ENCODE results near the gene NECTIN1.

The NECTIN1 gene

GRCh38 chr11:119741369-119742262 is 12.6 kb upstream of the NECTIN1 start:
- TF ChIP-seq CTCF (IDR thresholded peaks at IDR 0.05; ENCODE audit: low read depth, low read length) (peak; percentile 91), MAX (IDR thresholded peaks at IDR 0.05; ENCODE audit: low read depth, low read length) (no peak), POLR2A (IDR thresholded peaks at IDR 0.05; ENCODE audit: extremely low read depth, insufficient read length) (no peak)
- peak; percentile 56 for DNase-seq (ENCODE audit: low read depth)
- H3K4me3 ChIP-seq (ENCODE audit: low read depth, low read length) = no peak overlapping the region

GRCh38 chr11:119739975-119740374 is 11.0 kb upstream of the NECTIN1 start:
- TF ChIP-seq CTCF (IDR thresholded peaks at IDR 0.05; ENCODE audit: low read depth, low read length) = no peak
- TF ChIP-seq POLR2A (IDR thresholded peaks at IDR 0.05; ENCODE audit: extremely low read depth, insufficient read length) = no peak
- no peak for TF ChIP-seq MAX (IDR thresholded peaks at IDR 0.05; ENCODE audit: low read depth, low read length)
- TF ChIP-seq MYC (IDR thresholded peaks at IDR 0.05; ENCODE audit: low read depth, low read length) = no peak
- DNase-seq (ENCODE audit: low read depth) = no peak
- no peak overlapping the region for H3K4me3 ChIP-seq (ENCODE audit: low read depth, low read length)

- no peak for DNase-seq (ENCODE audit: low read depth)
- H3K4me3 ChIP-seq (ENCODE audit: low read depth, low read length) = no peak overlapping the region
- TF ChIP-seq CTCF (IDR thresholded peaks at IDR 0.05; ENCODE audit: low read depth, low read length) = no peak
- no peak for TF ChIP-seq POLR2A (IDR thresholded peaks at IDR 0.05; ENCODE audit: extremely low read depth, insufficient read length)
- no peak for TF ChIP-seq MYC (IDR thresholded peaks at IDR 0.05; ENCODE audit: low read depth, low read length)
- TF ChIP-seq MAX (IDR thresholded peaks at IDR 0.05; ENCODE audit: low read depth, low read length) = no peak
Measured at GRCh38 chr11:119739021-119739703, 10.2 kb upstream of the NECTIN1 start.

- no peak overlapping the region for H3K4me3 ChIP-seq (ENCODE audit: low read depth, low read length)
- DNase-seq (ENCODE audit: low read depth) = no peak
- no peak for TF ChIP-seq MAX (IDR thresholded peaks at IDR 0.05; ENCODE audit: low read depth, low read length)
- no peak for TF ChIP-seq MYC (IDR thresholded peaks at IDR 0.05; ENCODE audit: low read depth, low read length)
- TF ChIP-seq CTCF (IDR thresholded peaks at IDR 0.05; ENCODE audit: low read depth, low read length) = no peak
Measured at GRCh38 chr11:119738059-119738439, 9.0 kb upstream of the NECTIN1 start.

- no peak overlapping the region for H3K4me3 ChIP-seq (ENCODE audit: low read depth, low read length)
- no peak for DNase-seq (ENCODE audit: low read depth)
- TF ChIP-seq POLR2A (IDR thresholded peaks at IDR 0.05; ENCODE audit: extremely low read depth, insufficient read length) = no peak
- no peak for TF ChIP-seq MAX (IDR thresholded peaks at IDR 0.05; ENCODE audit: low read depth, low read length)
- TF ChIP-seq CTCF (IDR thresholded peaks at IDR 0.05; ENCODE audit: low read depth, low read length) = no peak
- TF ChIP-seq MYC (IDR thresholded peaks at IDR 0.05; ENCODE audit: low read depth, low read length) = no peak
Measured at GRCh38 chr11:119737366-119738058, 8.5 kb upstream of the NECTIN1 start.
